ENCODE measurements around the gene FYN.

DNA sequence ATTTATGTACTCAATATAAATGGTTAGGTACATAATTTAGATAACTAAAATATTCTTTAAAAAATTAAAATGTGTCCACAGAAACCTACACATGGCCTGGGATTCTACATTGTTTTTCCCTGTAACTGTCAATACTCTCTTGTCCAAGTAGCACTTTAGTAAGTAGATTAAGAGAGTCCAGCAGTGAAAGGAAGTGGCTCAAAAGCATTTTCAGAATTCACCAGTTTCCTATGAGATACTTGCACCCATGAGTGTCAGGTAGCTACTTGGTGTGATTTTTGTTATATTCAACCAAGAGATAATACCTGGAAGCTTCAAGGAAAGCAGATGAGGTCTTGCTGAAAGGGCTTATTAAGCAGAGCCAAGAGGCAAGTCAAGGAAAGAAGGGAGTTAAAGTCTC is 126.3 kb downstream of the FYN start:
- TF ChIP-seq, protein P1, sequence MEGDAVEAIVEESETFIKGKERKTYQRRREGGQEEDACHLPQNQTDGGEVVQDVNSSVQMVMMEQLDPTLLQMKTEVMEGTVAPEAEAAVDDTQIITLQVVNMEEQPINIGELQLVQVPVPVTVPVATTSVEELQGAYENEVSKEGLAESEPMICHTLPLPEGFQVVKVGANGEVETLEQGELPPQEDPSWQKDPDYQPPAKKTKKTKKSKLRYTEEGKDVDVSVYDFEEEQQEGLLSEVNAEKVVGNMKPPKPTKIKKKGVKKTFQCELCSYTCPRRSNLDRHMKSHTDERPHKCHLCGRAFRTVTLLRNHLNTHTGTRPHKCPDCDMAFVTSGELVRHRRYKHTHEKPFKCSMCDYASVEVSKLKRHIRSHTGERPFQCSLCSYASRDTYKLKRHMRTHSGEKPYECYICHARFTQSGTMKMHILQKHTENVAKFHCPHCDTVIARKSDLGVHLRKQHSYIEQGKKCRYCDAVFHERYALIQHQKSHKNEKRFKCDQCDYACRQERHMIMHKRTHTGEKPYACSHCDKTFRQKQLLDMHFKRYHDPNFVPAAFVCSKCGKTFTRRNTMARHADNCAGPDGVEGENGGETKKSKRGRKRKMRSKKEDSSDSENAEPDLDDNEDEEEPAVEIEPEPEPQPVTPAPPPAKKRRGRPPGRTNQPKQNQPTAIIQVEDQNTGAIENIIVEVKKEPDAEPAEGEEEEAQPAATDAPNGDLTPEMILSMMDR (IDR thresholded peaks at IDR 0.05; ENCODE audit: borderline replicate concordance, extremely low read depth, low read length, poor library complexity, severe bottlenecking), result no peak
- TF ChIP-seq EZH2 (IDR thresholded peaks at IDR 0.05; ENCODE audit: borderline replicate concordance, low read depth, low read length, severe bottlenecking), result no peak
